ENCODE results near the gene OR51V1. TPM values are rescaled to one million over a fixed set of nuclear protein-coding genes. Genes with fewer than 3 reads are reported as not detected.

Gene OR51V1
- total and polyA plus RNA-seq, 2 of the 13 experiments (the other 11 are each of a cell fraction or from before 2014, with no cell fraction given) = not detected

GRCh38 chr11:5153574-5154431, 46.7 kb downstream of the OR51V1 start:
- ChIA-PET POLR2A (no interaction called here), CTCF (ENCODE audit: low intra/inter-chr PET ratio, low total read pairs) (no interaction called here)
- no peaks in the 10 kb centered on the region for H3K9me3 ChIP-seq (ENCODE audit: low read length)
- no peak overlapping the region for H3K9ac ChIP-seq (ENCODE audit: insufficient read depth, low read depth, low read length)
- intact Hi-C loops (cut with micrococcal nuclease; ENCODE audit: unreplicated experiment) = no loop called here
- no peak for TF ChIP-seq ZMYM2 (CRISPR knock-in tag; IDR thresholded peaks at IDR 0.05)
- no peak for TF ChIP-seq AFF4 (CRISPR knock-in tag; IDR thresholded peaks at IDR 0.05)
- no peaks in the 10 kb centered on the region for H3K36me3 ChIP-seq (replicated peaks in 1 of 2; ENCODE audit: control insufficient read depth in 1 of 2, insufficient read depth in 2 of 2, low read length in 2 of 2)
- H3K4me3 ChIP-seq (replicated peaks in 1 of 3; ENCODE audit: insufficient read depth in 1 of 3, low read depth in 2 of 3, low read length in 3 of 3) = no peak overlapping the region
- H3K27me3 ChIP-seq (ENCODE audit: control insufficient read depth in 1 of 2, insufficient read depth in 2 of 2, low read length in 2 of 2) = no peaks in the 10 kb centered on the region; a peak in 1 of 5 replicates
- no peak overlapping the region for H3K4me2 ChIP-seq (ENCODE audit: low read depth, low read length)
- ATAC-seq = no peak
- WGBS (ENCODE audit: low lambda C conversion rate) = 3% methylated on average over 3 of the region's 3 CpGs
- no peak overlapping the region for H3K27ac ChIP-seq (ENCODE audit: extremely low read length, insufficient read depth, low read length)
- no peak for FAIRE-seq
- H4K20me1 ChIP-seq (ENCODE audit: insufficient read depth, low read length) = no peaks in the 10 kb centered on the region
- BruUV-seq (replicated peaks) = no TSS peak
- no peak overlapping the region for H2AFZ ChIP-seq (ENCODE audit: low read length)
- no peaks in the 10 kb centered on the region for H3K79me2 ChIP-seq (ENCODE audit: insufficient read depth, low read length)
- H3K4me1 ChIP-seq (ENCODE audit: insufficient read depth, low read length) = no peaks in the 10 kb centered on the region
- no peak for DNase-seq (ENCODE audit: low spot score)
- in situ Hi-C loops (cut with HindIII; ENCODE audit: extremely low pct_ligation_motif_present, low pct_unique_long_range_greater_than_20kb) = no loop called here

- WGBS (ENCODE audit: low lambda C conversion rate) = 0% methylated on average over 1 of the region's 3 CpGs
- Histone ChIP-seq H3K36me3 (replicated peaks in 1 of 2; ENCODE audit: control insufficient read depth in 1 of 2, insufficient read depth in 2 of 2, low read length in 2 of 2) (no peaks in the 10 kb centered on the region), H2AFZ (ENCODE audit: low read length) (no peak overlapping the region), H4K20me1 (ENCODE audit: insufficient read depth, low read length) (no peaks in the 10 kb centered on the region), H3K27ac (ENCODE audit: extremely low read length, insufficient read depth, low read length) (no peak overlapping the region), H3K4me3 (replicated peaks in 1 of 3; ENCODE audit: insufficient read depth in 1 of 3, low read depth in 2 of 3, low read length in 3 of 3) (no peak overlapping the region), H3K9me3 (ENCODE audit: low read length) (no peaks in the 10 kb centered on the region), H3K9ac (ENCODE audit: insufficient read depth, low read depth, low read length) (no peak overlapping the region), H3K4me2 (ENCODE audit: low read depth, low read length) (no peak overlapping the region), H3K79me2 (ENCODE audit: insufficient read depth, low read length) (no peaks in the 10 kb centered on the region), H3K27me3 (ENCODE audit: control insufficient read depth in 1 of 2, insufficient read depth in 2 of 2, low read length in 2 of 2) (no peaks in the 10 kb centered on the region; a peak in 1 of 5 replicates), H3K4me1 (ENCODE audit: insufficient read depth, low read length) (no peaks in the 10 kb centered on the region)
- in situ Hi-C loops (cut with HindIII; ENCODE audit: extremely low pct_ligation_motif_present, low pct_unique_long_range_greater_than_20kb) (no loop called here), intact Hi-C loops (cut with micrococcal nuclease; ENCODE audit: unreplicated experiment) (no loop called here)
- CTCF ChIA-PET (ENCODE audit: low intra/inter-chr PET ratio, low total read pairs) = no interaction called here
- POLR2A ChIA-PET = no interaction called here
- no peak for ATAC-seq
- BruUV-seq (replicated peaks) = no TSS peak
- no peak for TF ChIP-seq PRPF4 (IDR thresholded peaks at IDR 0.05; ENCODE audit: low read depth, low read length, poor library complexity, severe bottlenecking)
- TF ChIP-seq JUN (CRISPR knock-in tag; IDR thresholded peaks at IDR 0.05) = no peak
- no peak for TF ChIP-seq CHD4 (IDR thresholded peaks at IDR 0.05; ENCODE audit: borderline replicate concordance, low read length)
- no peak for TF ChIP-seq ZNF383 (CRISPR knock-in tag; IDR thresholded peaks at IDR 0.05; ENCODE audit: borderline replicate concordance)
- TF ChIP-seq ZNF644 (CRISPR knock-in tag; IDR thresholded peaks at IDR 0.05; ENCODE audit: low read depth) = no peak
- no peak for TF ChIP-seq PHF20 (CRISPR knock-in tag; IDR thresholded peaks at IDR 0.05)
- TF ChIP-seq ISX (CRISPR knock-in tag; conservative IDR thresholded peaks at IDR 0.05) = no peak
- no peak for TF ChIP-seq CHCHD3 (CRISPR knock-in tag; IDR thresholded peaks at IDR 0.05)
- no peak for TF ChIP-seq ZNF382 (CRISPR knock-in tag; IDR thresholded peaks at IDR 0.05; ENCODE audit: borderline replicate concordance)
- no peak for TF ChIP-seq CCDC6 (CRISPR knock-in tag; IDR thresholded peaks at IDR 0.05)
- no peak for TF ChIP-seq RFX5 (IDR thresholded peaks at IDR 0.05; ENCODE audit: low read depth, low read length)
- TF ChIP-seq ZNF543 (CRISPR knock-in tag; IDR thresholded peaks at IDR 0.05) = no peak
- DNase-seq (ENCODE audit: low spot score) = no peak
- FAIRE-seq = no peak
Observed at GRCh38 chr11:5151713-5152153, 48.7 kb downstream of the OR51V1 start.

Data from HepG2 (cell line).